COLO668 (cell line): Measurements from ENCODE around the gene KRT6A.
"Not testable (repeated sequence)": the region's sequence is repeated elsewhere in the genome, so short reads cannot be mapped to it uniquely, and the experiment has no call there.

Experiments
- DNase-seq: peaks from one replicate; lab custom pipeline; 2025; ENCODE audit not compliant: unreplicated experiment; lab: John Stamatoyannopoulos, UW

The KRT6A gene

GRCh38 chr12:52506858-52507715 lies 14.0 kb upstream of the KRT6A start:
- no peak for DNase-seq

- DNase-seq, result no peak
Measured at GRCh38 chr12:52502877-52503276, 9.8 kb upstream of the KRT6A start.

DNA sequence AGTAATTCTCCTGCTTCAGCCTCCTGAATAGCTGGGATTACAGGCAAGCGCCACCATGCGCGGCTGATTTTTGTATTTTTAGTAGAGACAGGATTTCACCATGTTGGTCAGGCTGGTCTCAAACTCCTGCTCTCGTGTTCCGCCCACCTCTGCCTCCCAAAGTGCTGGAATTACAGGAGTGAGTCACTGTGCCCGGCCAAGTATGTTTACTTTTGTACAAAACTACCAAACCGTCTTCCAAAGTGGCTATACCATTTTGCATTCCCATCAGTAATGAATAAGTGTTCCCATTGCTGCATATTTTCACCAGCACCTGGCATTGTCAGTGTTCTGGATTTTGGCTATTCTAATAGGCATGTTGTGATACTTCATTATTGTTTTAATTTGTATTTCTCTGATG lies 8.4 kb upstream of the KRT6A start:
- no peak for DNase-seq

DNA sequence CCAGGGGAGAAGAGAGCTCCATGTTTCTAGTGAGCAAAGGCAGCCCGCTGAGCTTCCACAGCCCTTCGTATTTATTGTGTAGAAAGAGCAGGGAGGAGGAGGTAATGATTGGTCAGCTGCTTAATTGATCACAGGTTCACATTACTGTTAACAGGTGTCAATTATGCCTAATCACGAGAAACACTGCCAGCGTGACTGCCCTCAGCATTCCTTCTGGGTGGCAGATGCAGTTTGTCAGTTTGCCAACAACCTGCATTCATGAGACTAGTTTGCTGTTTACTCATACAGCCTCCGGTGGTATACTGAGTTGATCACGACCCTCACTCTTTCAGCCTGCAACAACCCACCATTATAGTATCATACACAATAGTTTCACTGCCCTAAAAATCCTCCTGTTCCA lies 7.5 kb upstream of the KRT6A start:
- DNase-seq, result not testable (repeated sequence)

GRCh38 chr12:52499806-52500560 lies 6.9 kb upstream of the KRT6A start:
- no peak for DNase-seq

DNA sequence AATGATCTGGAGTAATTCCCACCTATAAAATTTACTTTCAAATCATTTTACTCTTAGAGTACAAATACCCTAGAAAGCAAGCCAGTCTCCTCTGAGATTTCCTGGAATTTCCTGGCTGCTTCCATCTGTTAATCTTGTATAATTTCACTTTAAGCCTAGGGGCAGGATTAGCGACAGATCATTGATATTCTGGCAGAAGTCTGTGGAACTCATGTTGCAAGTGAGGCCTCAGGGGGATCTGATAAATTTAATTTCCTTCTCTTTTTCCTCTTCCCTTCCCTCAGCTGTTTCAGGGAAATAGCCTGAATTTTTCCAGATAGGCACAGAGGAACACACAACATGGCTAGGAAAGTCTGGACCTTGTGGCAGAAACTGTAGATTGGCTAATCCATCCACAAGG lies 5.9 kb upstream of the KRT6A start:
- DNase-seq, result no peak

GRCh38 chr12:52497975-52498374 lies 4.9 kb upstream of the KRT6A start:
- no peak for DNase-seq

DNA sequence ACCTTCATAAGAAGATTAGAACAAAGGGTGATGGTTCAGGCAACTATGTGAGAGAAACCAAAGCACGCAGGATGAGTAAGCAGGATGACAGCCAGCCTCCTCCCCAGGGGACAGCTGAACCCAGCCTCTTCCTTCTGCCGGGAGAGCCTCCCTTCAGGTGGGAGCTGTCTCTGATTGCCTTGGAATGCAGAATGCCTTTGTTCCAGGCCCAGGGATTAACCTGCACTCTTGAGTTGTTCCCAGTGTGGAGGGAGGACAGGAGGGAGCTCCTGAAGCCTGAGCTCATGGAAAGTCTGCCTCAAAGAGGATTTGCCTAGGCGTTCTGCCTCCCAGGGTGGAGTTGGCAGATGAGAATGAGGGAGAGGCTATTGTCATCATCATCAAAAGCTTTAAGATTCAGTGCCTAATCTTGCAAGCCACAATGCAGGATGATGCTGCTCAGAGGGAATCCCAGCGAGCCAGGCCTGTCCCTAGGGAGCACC lies 3.6 kb upstream of the KRT6A start:
- DNase-seq, result no peak

DNA sequence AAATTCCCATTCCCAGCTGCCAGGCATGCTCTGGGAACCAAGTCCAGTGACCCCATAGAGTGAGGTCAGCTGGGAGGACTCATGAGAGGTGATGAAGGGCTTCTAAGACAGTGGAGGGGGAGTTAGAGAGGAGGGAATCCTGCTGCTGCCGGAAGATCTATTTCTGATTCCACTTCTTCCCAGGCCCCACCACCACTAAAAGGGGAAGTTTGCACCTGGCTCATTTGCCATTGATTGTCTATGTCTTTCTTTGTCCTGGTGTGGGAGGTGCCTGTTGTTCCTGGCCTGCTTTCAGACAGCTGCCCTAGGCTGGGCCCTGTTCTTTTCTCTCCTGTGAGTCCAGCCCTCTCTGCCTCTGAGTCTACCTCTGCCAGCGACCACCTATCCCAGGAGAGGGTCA lies 3.0 kb upstream of the KRT6A start:
- DNase-seq, result peak; percentile 20

DNA sequence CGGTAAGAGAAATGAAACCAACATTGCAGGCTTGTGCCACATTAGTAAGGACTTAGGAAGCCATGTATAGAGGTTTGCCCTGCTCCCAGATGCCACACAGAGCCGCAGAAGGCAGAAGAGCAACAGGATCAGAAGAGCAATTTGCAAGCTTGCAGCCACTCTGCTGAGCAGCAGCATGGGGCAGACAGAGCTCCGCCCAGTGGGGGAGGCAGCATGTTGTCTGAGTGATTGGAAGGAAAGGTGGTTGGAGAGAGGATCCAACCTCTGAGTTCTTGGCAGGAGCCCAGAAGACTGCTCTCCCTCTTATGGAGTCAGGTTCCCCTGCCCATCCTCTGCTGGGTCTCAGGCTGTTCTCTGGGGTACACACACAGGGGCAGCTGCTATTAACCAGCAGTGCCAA lies 2.3 kb upstream of the KRT6A start:
- peak; percentile 33 for DNase-seq

GRCh38 chr12:52494518-52494917 lies 1.5 kb upstream of the KRT6A start:
- DNase-seq, result no peak

GRCh38 chr12:52494100-52494499 lies 1.0 kb upstream of the KRT6A start:
- DNase-seq, result no peak

GRCh38 chr12:52492405-52492804 lies 652 bp downstream of the KRT6A start:
- DNase-seq, result not testable (repeated sequence)

DNA sequence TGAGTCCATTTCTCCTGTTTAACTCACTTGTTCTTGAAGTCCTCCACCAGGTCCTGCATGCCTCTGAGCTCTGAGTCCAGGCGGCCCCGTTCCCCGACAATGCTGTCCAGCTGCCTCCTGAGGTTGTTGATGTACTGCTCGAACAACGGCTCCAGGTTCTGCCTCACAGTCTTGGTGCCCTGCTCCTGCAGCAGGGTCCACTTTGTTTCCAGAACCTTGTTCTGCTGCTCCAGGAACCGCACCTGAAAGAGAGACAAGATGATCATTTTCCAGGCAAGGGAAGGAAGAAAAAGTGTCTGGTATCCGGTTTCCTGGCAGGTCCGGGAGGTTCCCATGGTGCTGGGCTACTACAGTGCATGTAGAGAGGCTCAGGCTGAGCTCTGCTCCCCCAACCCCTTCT lies 1.6 kb downstream of the KRT6A start:
- DNase-seq, result not testable (repeated sequence)

DNA sequence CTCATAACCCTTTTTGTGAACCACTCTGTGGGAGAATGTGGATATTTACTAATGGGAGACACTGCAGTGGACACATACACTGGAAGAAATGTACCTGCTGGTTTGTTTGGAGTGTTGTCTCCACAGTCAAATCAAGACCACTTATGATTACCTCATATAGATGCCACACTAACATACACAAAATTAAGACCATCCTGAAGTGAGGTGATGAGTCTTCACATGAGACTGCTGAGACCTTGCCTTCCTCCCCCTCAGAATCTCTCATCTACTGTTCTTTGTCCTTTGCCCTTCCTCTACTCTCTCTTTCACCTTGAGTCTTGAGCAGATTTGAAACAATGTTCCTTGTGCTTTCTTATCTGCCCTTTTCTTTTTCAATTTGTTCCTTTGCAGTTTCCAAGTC lies 4.3 kb downstream of the KRT6A start:
- DNase-seq, result no peak

- not testable (repeated sequence) for DNase-seq
Measured at GRCh38 chr12:52487744-52488443, 5.2 kb downstream of the KRT6A start.

GRCh38 chr12:52487211-52487610 lies 5.8 kb downstream of the KRT6A start:
- DNase-seq, result no peak

- no peak for DNase-seq
Measured at GRCh38 chr12:52486166-52487105, 6.6 kb downstream of the KRT6A start.

DNA sequence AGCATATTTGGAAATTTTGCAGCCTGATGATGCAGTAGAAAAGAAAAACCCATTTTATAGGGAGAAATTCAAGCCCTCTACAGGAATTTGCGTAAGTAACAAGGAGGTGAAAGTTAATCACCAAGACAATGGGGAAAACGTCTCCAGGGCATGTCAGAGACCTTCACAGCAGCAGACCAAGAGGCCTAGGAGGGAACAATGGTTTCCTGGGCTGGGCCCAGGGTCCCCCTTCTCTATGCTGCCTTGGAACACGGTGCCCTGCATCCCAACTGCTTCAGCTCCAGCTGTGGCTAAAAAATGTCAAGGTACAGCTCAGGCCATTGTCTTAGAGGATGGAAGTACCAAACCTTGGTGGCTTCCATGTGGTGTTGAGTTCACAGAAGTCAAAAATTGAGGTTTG lies 13.0 kb downstream of the KRT6A start:
- DNase-seq, result no peak

DNA sequence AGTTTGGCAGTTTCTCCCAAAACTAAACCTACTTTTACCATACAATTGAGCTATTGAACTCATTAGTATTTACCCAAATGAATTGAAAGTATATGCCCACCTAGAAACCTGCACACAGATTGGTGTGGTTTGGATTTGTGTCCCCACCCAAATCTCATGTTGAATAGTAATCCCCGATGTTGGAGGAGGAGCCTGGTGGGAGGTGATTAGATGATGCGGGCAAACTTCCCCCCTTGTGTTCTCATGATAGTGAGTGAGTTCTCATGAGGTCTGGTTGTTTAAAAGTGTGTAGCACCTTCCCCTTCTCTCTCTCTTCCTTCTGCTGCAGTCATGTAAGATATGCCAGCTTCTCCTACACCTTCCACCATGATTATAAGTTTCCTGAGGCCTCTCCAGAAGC lies 15.4 kb downstream of the KRT6A start:
- DNase-seq, result no peak
